Measurements from ENCODE around the gene RFX1.

DNA sequence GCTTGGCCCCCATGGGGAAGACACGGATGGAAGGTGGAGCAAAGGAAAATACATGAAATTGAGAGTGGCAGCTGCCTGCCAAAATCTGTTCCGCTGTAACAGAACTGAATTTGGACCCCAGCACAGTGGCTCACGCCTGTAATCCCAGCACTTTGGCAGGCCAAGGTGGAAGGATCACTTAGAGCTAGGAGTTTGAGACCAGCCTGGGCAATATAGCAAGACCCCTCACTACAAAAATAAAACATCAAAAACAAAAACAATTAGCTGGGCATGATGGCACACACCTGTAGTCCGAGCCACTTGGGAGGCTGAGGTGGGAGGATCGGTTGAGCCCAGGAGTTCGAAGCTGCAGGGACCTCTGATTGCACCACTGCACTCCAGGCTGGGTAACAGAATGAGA lies 46.4 kb upstream of the RFX1 start:
- TF ChIP-seq, protein P1, sequence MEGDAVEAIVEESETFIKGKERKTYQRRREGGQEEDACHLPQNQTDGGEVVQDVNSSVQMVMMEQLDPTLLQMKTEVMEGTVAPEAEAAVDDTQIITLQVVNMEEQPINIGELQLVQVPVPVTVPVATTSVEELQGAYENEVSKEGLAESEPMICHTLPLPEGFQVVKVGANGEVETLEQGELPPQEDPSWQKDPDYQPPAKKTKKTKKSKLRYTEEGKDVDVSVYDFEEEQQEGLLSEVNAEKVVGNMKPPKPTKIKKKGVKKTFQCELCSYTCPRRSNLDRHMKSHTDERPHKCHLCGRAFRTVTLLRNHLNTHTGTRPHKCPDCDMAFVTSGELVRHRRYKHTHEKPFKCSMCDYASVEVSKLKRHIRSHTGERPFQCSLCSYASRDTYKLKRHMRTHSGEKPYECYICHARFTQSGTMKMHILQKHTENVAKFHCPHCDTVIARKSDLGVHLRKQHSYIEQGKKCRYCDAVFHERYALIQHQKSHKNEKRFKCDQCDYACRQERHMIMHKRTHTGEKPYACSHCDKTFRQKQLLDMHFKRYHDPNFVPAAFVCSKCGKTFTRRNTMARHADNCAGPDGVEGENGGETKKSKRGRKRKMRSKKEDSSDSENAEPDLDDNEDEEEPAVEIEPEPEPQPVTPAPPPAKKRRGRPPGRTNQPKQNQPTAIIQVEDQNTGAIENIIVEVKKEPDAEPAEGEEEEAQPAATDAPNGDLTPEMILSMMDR (conservative IDR thresholded peaks at IDR 0.05; ENCODE audit: low read depth in 2 of 2) = no peak
- TF ChIP-seq POLR2AphosphoS5 (IDR thresholded peaks at IDR 0.05; ENCODE audit: low read depth) (no peak), CREB1 (CRISPR knock-in tag; IDR thresholded peaks at IDR 0.05; ENCODE audit: low read depth) (no peak), EZH2phosphoT487 (IDR thresholded peaks at IDR 0.05; ENCODE audit: unreplicated experiment) (no peak), EZH2 (IDR thresholded peaks at IDR 0.05; ENCODE audit: low read depth, unreplicated experiment) (no peak), JUNB (IDR thresholded peaks at IDR 0.05; ENCODE audit: unreplicated experiment) (no peak), ZNF114 (CRISPR knock-in tag; IDR thresholded peaks at IDR 0.05) (no peak)
- TF ChIP-seq, protein P2, sequence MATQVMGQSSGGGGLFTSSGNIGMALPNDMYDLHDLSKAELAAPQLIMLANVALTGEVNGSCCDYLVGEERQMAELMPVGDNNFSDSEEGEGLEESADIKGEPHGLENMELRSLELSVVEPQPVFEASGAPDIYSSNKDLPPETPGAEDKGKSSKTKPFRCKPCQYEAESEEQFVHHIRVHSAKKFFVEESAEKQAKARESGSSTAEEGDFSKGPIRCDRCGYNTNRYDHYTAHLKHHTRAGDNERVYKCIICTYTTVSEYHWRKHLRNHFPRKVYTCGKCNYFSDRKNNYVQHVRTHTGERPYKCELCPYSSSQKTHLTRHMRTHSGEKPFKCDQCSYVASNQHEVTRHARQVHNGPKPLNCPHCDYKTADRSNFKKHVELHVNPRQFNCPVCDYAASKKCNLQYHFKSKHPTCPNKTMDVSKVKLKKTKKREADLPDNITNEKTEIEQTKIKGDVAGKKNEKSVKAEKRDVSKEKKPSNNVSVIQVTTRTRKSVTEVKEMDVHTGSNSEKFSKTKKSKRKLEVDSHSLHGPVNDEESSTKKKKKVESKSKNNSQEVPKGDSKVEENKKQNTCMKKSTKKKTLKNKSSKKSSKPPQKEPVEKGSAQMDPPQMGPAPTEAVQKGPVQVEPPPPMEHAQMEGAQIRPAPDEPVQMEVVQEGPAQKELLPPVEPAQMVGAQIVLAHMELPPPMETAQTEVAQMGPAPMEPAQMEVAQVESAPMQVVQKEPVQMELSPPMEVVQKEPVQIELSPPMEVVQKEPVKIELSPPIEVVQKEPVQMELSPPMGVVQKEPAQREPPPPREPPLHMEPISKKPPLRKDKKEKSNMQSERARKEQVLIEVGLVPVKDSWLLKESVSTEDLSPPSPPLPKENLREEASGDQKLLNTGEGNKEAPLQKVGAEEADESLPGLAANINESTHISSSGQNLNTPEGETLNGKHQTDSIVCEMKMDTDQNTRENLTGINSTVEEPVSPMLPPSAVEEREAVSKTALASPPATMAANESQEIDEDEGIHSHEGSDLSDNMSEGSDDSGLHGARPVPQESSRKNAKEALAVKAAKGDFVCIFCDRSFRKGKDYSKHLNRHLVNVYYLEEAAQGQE (IDR thresholded peaks at IDR 0.05; ENCODE audit: unreplicated experiment) = no peak
